Stimulated activated CD8-positive, alpha-beta memory T cell treated with anti-CD3 and anti-CD28 coated beads, Interleukin-4, amount 100 ng/mL, for 24 hours (primary cell): ENCODE data around the gene AP3D1.
"Not testable (repeated sequence)": the region's sequence is repeated elsewhere in the genome, so short reads cannot be mapped to it uniquely, and the experiment has no call there.

Experiments
- DNase-seq: peaks from one replicate; pipeline ENCODE4 v3.0.0-alpha.2; 2020; ENCODE audit warnings: low read depth

AP3D1 gene

GRCh38 chr19:2128252-2128651 is 23.1 kb downstream of the AP3D1 start:
- DNase-seq = not testable (repeated sequence)

DNA sequence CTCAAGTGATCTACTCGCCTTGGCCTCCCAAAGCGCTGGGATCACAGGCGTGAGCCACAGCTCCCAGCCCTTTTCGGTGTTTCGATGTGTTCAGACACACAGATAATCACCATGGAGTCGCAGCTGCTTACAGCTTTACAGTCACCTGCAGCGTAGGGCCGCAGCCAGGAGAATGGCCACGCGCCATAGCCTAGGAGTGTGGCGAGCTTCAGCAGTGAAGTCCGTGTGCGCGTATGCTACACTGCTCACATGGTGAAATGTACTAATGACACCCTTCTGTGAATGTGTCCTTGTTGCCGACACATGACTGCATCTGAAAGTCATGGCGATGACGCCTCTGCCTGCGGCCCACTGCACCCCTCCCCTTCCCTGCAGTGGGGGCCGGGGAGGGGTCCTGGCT is 23.6 kb downstream of the AP3D1 start:
- no peak for DNase-seq

- DNase-seq = no peak
Observed at GRCh38 chr19:2126879-2127518, 24.4 kb downstream of the AP3D1 start.

- DNase-seq = no peak
Observed at GRCh38 chr19:2123682-2124387, 27.5 kb downstream of the AP3D1 start.

GRCh38 chr19:2122982-2123381 is 28.4 kb downstream of the AP3D1 start:
- DNase-seq = no peak

DNA sequence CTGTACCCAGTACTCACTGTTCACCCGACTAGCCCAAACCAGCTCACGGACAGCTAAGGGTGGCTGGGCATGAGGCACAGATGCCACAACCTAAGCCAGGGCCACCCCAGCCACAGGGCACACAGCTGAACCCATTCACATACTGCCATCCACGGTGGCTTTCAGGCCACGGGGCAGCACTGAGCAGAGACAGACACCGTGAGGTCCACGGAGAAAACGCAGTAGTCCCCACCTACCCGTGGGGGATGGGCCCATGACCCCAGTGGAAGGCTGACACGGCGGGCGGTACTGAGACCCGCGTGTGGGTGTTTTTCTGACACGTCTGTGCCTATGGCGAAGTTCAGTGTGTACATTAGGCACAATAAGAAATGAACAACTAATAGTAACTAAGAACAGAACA is 29.1 kb downstream of the AP3D1 start:
- no peak for DNase-seq

DNA sequence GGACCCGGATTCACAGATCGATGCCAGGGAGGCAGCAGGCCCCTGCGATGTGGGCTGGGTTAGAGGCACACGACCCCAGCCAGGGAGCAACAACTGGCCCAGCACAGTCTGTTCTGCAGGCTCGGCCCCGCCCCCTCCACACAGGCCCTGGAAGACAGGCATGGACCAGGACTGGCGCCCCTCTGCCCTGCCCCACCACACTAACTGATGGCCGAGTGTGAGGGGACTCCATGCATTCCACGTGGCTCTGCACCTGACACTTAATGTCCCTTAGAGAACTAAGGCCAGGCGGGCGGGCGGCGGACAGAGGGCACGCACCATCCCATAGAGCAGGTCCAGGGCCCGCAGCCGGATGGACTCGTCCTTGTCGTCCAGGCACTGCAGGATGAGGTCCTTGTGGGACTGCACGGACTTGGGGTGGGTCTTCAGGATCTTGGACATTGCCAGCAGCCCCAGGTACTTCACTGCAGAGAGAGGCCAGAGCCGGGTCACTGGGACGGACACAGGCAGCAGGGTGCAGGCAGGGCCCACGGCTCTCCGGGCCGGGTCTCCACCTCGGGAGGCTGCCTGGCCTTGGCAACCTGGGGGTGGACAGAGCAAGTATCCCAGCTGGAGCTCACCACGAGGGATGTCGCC is 29.8 kb downstream of the AP3D1 start:
- no peak for DNase-seq

DNA sequence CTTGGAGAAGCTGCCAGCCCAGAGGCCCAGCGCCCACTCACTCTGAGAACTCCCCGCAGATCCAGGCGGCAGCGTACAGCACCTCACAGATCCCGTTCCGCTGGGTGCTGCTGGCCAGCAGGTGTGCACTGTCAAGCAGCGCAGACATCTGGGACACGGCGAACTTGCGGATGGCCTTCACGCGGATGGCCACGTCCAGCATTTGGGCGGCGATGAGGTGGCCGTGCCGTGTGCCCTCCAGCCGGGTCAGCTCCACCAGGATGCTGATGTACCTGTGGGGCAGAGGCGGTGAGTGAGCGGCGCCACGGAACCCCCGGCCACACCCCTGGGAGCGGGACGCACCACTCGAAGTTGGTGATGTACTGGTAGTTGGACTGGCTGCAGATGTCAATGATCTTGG is 30.5 kb downstream of the AP3D1 start:
- no peak for DNase-seq

DNA sequence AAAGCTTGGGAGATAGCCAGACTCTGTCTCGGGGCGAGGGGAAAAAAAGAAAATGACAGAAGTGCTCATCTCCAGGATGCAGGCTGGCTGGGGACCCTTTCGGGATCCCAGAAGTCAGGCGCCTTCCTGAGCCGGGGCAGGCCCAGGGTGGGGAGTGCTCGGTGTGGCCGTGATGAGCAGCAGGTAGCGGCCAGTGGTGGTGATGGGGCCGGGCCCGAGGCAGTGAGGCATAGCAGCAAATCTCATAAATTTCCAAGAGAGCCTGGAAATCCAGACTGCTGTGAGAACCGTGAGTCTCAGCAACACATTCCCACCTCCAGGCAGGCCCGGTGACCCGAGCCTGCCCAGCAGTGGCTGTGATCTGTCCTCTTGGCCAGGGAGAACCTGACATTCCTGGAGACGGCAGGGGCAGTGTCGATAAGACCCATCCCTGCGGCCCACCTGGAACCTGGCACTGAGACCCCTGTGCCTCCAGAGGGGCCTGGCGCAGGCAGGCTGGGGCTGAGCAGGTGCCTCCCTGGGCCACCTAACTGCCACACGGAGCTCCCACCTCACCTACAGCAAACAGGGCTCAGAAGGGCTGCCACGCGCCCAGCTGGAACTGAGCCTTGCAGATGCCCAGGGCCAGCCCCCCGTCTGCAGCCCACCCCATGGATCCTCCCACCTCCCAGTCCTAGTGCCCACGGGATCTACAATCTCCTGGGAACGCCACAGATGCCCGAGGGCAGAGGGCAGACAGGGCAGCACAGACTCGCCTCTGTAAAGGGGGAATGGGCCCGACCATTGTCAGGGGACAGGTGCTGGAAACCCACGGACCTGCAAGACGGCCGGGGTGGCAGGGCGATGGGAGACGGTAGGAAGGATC is 31.2 kb downstream of the AP3D1 start:
- DNase-seq = no peak

- DNase-seq = no peak
Observed at GRCh38 chr19:2118438-2118837, 32.9 kb downstream of the AP3D1 start.

DNA sequence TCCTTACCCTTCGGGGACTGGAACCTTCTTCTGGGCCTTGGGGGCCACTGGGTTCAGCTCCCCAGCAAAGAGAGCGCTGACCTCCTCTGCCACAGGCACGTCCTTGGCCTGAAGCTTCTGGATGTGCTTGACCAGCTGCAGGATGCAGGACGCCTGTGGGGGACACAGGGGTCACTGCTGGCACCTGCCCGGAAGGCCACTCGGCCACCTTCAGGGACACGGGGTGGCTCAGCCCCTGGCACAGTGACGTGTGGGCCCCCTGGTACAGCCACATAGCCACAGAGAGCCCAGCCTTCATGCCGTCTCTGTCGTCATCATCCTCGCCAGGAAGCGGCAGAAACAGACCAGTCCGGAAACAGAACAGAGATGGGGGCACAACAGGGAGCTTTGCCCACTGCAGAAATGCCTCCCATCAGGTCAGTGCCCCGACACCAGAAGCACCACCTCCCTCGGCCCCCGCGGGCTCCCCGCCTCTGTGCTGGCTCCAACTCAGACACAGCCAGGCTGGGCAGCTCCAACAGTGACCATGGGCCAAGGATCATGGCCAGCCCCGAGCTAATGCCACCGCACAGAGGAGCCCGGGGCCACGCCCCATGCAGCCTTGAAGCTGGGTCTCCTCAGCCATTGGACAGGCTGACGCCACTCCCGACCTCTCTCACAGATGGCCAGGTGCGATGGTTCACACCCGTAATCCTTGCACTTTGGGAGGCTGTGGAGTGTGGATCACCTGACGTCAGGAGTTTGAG is 34.0 kb downstream of the AP3D1 start:
- DNase-seq = no peak

- DNase-seq = no peak
Observed at GRCh38 chr19:2116507-2116906, 34.9 kb downstream of the AP3D1 start.

DNA sequence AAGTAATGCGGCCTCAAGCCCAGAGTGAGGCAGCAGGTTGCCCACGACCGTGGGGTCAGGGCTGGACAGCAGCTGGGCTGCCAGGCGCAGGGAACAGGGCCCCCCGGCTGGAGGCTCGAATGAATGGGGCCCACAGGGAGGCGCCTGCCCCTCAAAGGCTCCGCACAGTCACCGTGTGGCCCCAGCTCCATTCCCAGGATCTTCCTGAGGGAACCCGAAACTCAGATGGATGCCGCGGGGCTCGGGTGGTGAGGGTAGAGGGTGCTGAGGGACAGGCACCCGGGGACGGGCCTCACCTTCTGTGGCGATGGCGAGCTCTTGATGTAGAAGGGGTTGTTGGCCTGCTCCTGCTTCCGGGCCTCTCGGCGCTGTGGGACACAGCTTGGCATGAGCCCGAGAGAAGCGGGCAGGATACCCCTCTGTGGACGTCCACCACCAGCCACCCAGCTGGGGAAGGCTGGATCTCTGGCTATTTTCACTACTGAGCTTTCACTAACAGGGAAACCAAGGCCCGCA is 35.4 kb downstream of the AP3D1 start:
- no peak for DNase-seq

DNA sequence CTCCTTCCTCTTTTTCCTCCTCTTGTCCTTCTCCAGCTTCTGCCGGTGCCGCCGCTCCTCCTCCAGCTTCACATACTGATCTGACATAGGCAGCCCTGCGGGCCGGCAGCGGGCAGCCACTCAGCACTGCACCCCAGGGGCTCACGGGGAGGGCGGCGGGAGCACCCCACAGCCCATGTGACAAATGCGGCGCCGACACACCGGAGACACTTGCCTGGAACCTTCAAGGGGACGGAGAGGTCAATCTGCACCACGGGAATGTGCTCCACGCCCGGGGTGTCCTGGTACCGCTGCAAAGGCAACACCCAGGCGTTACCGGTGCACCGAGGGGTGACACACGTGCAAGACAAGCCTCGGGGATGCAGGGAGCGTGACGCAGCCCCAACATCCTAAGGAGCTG is 36.0 kb downstream of the AP3D1 start:
- DNase-seq = no peak

- no peak for DNase-seq
Observed at GRCh38 chr19:2114821-2115220, 36.5 kb downstream of the AP3D1 start.

DNA sequence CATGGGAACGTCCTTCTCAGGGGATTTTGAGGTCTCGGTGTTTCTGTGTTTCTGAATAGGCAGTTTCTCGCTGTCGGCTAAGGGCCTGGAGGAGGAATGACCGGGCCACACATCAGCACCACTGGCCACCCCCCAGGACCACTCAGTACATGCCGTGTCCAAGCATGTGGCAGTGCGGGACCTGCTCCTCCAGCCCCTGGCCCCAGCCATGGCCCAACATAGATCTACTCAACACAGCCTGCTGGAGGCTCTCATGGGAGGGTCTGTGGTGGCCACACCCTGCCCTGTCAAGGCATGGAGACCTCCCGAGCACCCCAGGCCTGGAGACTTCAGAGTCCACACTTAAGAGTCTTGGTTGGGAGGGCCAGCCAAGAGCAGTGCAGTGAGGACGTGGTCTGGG is 37.1 kb downstream of the AP3D1 start:
- DNase-seq = no peak

DNA sequence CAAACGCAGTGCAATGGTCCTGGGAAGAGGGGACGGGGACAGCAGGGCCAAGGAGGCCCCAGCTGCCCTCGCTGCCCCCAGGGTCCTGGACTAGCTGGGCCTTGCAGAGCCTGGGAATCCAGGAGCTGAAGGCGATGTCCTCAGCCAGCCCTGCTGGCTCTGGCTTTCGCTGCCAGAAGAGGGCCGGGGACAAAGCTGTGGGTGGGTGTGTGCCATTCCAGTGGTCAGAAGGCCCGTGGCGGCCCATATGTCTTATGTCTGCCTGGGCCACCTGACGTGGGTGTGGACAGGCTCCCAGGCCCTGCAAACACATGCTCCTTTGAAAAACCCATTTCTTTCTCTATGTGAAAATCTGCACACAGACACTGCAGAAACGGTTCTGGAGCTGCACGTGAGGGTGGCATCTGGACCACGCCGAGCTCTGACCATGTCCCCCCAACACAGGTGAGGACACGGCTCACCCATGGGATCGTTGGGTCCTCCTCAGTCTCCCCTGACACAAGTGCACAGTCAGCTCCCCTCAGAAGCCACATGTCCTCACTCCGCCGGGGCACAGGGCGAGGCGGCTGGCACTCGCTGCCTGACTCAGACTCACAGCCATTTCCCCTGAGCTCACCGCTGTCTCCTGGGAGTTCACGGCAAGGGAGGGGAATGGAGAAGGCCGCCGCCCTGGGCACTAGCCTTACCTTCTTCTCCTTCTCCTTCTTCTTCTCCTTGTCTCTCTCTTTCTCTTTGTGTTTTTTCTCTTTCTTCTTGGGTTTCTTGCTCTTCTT is 37.7 kb downstream of the AP3D1 start:
- no peak for DNase-seq

DNA sequence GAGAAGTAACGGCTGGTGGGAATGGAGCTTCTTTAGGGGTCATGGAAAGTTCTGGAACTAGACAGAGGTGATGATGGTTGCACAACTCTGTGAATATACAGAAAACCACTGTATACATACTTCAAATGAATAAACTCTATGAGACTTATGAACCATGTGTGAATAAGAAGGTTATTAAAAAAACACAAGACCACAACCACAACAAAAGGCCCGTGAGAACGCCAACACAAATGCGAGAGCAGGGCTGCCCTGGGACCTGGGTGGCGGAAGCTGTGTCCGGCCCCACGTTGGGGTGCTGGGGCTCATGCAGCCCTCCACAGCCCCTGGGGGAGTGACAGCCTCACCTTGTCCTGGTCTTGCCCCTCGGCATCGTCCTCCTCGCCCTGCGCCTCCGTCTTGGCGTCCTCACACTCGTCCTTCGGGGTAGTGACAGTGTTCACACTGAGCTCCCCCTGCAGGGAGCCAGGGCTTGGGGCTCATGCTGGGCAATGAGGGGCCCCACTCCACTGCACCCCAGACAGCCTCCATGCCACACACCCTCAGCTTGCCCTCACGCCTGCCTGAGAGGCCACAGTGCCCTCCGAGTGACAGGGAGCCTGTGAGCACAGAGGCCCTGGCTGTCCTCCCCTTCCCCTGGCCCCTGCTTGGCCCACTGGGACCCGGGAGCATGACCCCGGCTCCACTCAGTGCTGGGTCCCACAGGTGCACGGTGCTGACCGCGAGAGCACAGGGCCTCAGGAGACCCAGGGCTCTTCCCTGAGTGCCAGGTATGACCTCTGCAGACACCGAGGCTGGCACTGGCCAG is 38.6 kb downstream of the AP3D1 start:
- no peak for DNase-seq

DNA sequence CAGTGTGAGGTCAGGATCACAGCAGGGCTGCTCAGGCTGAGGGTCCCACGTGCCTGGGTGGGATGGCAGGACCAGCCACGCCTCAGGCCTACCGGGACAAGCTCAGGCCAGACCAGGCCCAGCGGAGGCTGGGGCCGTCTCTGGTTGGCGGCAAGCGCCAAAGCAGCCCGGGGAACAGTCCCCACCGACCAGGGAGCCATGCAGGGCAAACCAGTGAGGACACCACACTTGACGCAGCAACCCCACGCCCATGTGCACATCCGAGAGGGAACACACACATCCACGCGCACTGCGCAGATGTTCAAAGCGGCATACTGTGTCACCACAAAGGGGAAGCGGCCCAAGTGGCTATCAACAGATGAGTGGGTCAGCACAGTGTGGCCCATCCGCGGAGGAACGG is 39.5 kb downstream of the AP3D1 start:
- DNase-seq = no peak

GRCh38 chr19:2111425-2111824 is 39.9 kb downstream of the AP3D1 start:
- DNase-seq = no peak
